ENCODE results near the gene CSMD2.

- TF ChIP-seq POLR2A (IDR thresholded peaks at IDR 0.05) (no peak), CTCF (IDR thresholded peaks at IDR 0.05) (no peak)
Observed at GRCh38 chr1:33986390-33987095, 178.5 kb downstream of the CSMD2 start.
